ENCODE data around the gene SYNRG.

GRCh38 chr17:37475731-37476420 is 133.3 kb downstream of the SYNRG start:
- TF ChIP-seq, protein P1, sequence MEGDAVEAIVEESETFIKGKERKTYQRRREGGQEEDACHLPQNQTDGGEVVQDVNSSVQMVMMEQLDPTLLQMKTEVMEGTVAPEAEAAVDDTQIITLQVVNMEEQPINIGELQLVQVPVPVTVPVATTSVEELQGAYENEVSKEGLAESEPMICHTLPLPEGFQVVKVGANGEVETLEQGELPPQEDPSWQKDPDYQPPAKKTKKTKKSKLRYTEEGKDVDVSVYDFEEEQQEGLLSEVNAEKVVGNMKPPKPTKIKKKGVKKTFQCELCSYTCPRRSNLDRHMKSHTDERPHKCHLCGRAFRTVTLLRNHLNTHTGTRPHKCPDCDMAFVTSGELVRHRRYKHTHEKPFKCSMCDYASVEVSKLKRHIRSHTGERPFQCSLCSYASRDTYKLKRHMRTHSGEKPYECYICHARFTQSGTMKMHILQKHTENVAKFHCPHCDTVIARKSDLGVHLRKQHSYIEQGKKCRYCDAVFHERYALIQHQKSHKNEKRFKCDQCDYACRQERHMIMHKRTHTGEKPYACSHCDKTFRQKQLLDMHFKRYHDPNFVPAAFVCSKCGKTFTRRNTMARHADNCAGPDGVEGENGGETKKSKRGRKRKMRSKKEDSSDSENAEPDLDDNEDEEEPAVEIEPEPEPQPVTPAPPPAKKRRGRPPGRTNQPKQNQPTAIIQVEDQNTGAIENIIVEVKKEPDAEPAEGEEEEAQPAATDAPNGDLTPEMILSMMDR (conservative IDR thresholded peaks at IDR 0.05; ENCODE audit: low read depth, low read length), result no peak
- no peak for TF ChIP-seq EZH2 (IDR thresholded peaks at IDR 0.05; ENCODE audit: low read length, unreplicated experiment)
